GM23338 (cell line): Measurements from ENCODE around the gene LEO1. TPM values are rescaled to one million over a fixed set of nuclear protein-coding genes. Genes with fewer than 3 reads are reported as not detected.
A peak's percentile ranks its signal among the peaks of the same experiment; 100 is the strongest.

Experiments
- ATAC-seq: fragments of 200-7000 bp; cut with Tn5 transposase; 3 replicates; pipeline ENCODE4 v1.9.1; 2020
- DNase-seq: peaks from one replicate; pipeline ENCODE4 v3.0.0-alpha.2; 2015; ENCODE audit warnings: low spot score
- H2AFZ ChIP-seq: fragments of 200-600 bp; sonication (generic); 2 replicates; pipeline ENCODE4 v1.8.0; 2016; ENCODE audit warnings: antibody characterized with exemption, mild to moderate bottlenecking, moderate library complexity
- H3F3A ChIP-seq: fragments of 200-600 bp; sonication (generic); replicated peaks from 2 replicates; pipeline ENCODE4 v1.8.0; 2017; ENCODE audit warnings: antibody characterized with exemption, mixed run types, low read depth
- H3K27ac ChIP-seq: fragments of 200-600 bp; sonication (generic); 2 replicates; pipeline ENCODE4 v1.6.1; 2016; ENCODE audit warnings: low read depth
- H3K27me3 ChIP-seq: fragments of 200-600 bp; sonication (generic); 2 replicates; pipeline ENCODE4 v1.8.0; 2016; ENCODE audit warnings: mild to moderate bottlenecking, mixed run types, moderate library complexity; ENCODE audit not compliant: insufficient read depth
- H3K36me3 ChIP-seq: fragments of 200-600 bp; sonication (generic); 2 replicates; pipeline ENCODE4 v1.8.0; 2016; ENCODE audit warnings: mild to moderate bottlenecking; ENCODE audit not compliant: insufficient read depth
- H3K4me1 ChIP-seq: fragments of 200-600 bp; sonication (generic); 2 replicates; pipeline ENCODE4 v1.8.0; 2016; ENCODE audit warnings: mild to moderate bottlenecking, moderate library complexity; ENCODE audit not compliant: insufficient read depth
- H3K4me2 ChIP-seq: fragments of 200-600 bp; sonication (generic); 2 replicates; pipeline ENCODE4 v1.7.1; 2017; ENCODE audit warnings: mixed run types
- H3K4me3 ChIP-seq: fragments of 200-600 bp; sonication (generic); 2 replicates; pipeline ENCODE4 v1.6.1; 2016; ENCODE audit warnings: mixed run types
- H3K79me2 ChIP-seq: fragments of 200-600 bp; sonication (generic); replicated peaks from 2 replicates; pipeline ENCODE4 v1.8.0; 2017; ENCODE audit warnings: mild to moderate bottlenecking; ENCODE audit not compliant: insufficient read depth
- H3K9me2 ChIP-seq: fragments of 200-600 bp; sonication (generic); 2 replicates; pipeline ENCODE4 v1.8.0; 2017; ENCODE audit not compliant: insufficient read depth
- H4K20me1 ChIP-seq: fragments of 200-600 bp; sonication (generic); replicated peaks from 2 replicates; pipeline ENCODE4 v1.8.0; 2017; ENCODE audit warnings: mild to moderate bottlenecking; ENCODE audit not compliant: insufficient read depth
- H3K27ac Mint-ChIP-seq: 2 replicates; pipeline ENCODE4 v1.8.0; 2020; ENCODE audit warnings: inconsistent platforms, mild to moderate bottlenecking, moderate library complexity, mixed read lengths
- H3K27me3 Mint-ChIP-seq: 3 replicates; pipeline ENCODE4 v1.8.0; 2022; ENCODE audit warnings: low read depth, mild to moderate bottlenecking, moderate library complexity, mixed read lengths, inconsistent platforms; ENCODE audit not compliant: insufficient read depth, poor library complexity
- H3K36me3 Mint-ChIP-seq: 3 replicates; pipeline ENCODE4 v1.8.0; 2021; ENCODE audit warnings: low read depth, mild to moderate bottlenecking, inconsistent platforms, moderate library complexity, mixed read lengths
- H3K4me1 Mint-ChIP-seq: 3 replicates; pipeline ENCODE4 v1.8.0; 2020; ENCODE audit warnings: mild to moderate bottlenecking, inconsistent platforms, mixed read lengths
- H3K4me3 Mint-ChIP-seq: 3 replicates; pipeline ENCODE4 v1.8.0; 2021; ENCODE audit warnings: moderate library complexity, mild to moderate bottlenecking, inconsistent platforms, mixed read lengths
- H3K9me3 Mint-ChIP-seq: 3 replicates; pipeline ENCODE4 v1.8.0; 2020; ENCODE audit warnings: moderate library complexity, mild to moderate bottlenecking, inconsistent platforms, mixed read lengths
- CREB1 ChIP-seq: fragments of 250-450 bp; sonication (Bioruptor Pico); IDR thresholded peaks from 2 replicates; pipeline ENCODE4 v1.5.0; 2020; ENCODE audit warnings: low read depth, mild to moderate bottlenecking, moderate library complexity
- CTCF ChIP-seq, 2 experiments: fragments of 200-600 bp in 1 of 2; sonication (generic) in 1 of 2; conservative IDR thresholded peaks; 2 replicates each; pipeline versions ENCODE4 v1.5.1 to v1.6.1; 2016 to 2017; ENCODE audit warnings: antibody characterized with exemption in 2 of 2, low read depth in 2 of 2, mild to moderate bottlenecking in 2 of 2, moderate library complexity in 1 of 2
- EZH2 ChIP-seq: fragments of 200-600 bp; sonication (generic); IDR thresholded peaks from one replicate; pipeline ENCODE4 v1.8.0; 2017; ENCODE audit warnings: antibody characterized with exemption, mild to moderate bottlenecking, low read depth; ENCODE audit not compliant: unreplicated experiment
- POLR2AphosphoS5 ChIP-seq: IDR thresholded peaks from 2 replicates; pipeline ENCODE4 v1.6.1; 2016; ENCODE audit warnings: antibody characterized with exemption, low read depth
- STAT1 ChIP-seq: IDR thresholded peaks from one replicate; pipeline ENCODE4 v1.6.1; 2016; ENCODE audit warnings: antibody characterized with exemption; ENCODE audit not compliant: unreplicated experiment
- ZNF331 ChIP-seq: fragments of 250-450 bp; sonication (Bioruptor Pico); IDR thresholded peaks from 2 replicates; pipeline ENCODE4 v1.5.0; 2020; ENCODE audit warnings: low read depth, mild to moderate bottlenecking, moderate library complexity
- ZNF462 ChIP-seq: fragments of 250-450 bp; sonication (Bioruptor Pico); IDR thresholded peaks from 2 replicates; pipeline ENCODE4 v1.5.0; 2020; ENCODE audit warnings: mild to moderate bottlenecking, moderate library complexity
- polyA plus RNA-seq: library from polyadenylated mRNA; unstranded; fragments of >200 nt; fragmentation: Nextera tagmentation; extraction: Ambion mirVana; gene quantifications from 2 replicates; pipeline ENCODE4 v1.2.1, GENCODE V29; 2016
- total RNA-seq: library from RNA; depleted of rRNA; stranded (reverse); fragments of >200 nt; shearing (Covaris generic); gene quantifications from 2 replicates; pipeline ENCODE4 v1.2.3, GENCODE V29; 2014
- TF ChIP-seq, protein P1 (sequence below): IDR thresholded peaks from 2 replicates; pipeline ENCODE4 v1.6.1; 2016; ENCODE audit warnings: antibody characterized with exemption

The LEO1 gene
- total and polyA plus RNA-seq, 2 experiments from 2014 or later: 41.4 to 55.6 TPM

- Histone ChIP-seq H4K20me1 (peaks cover 9% of the 10 kb centered on the region; the same call in 1 of the 2 replicates), H3K36me3 (peaks cover 7% of the 10 kb centered on the region), H3K9me2 (no peaks in the 10 kb centered on the region), H3K27me3 (no peaks in the 10 kb centered on the region), H3K4me2 (no peak overlapping the region), H3F3A (0 out of 2 replicates have a peak, but pooled peaks cover 3% of the 10 kb centered on the region), H3K27ac (peak overlapping the region; percentile 18; the same call in 1 of the 2 replicates), H2AFZ (no peak overlapping the region), H3K4me1 (peaks cover 3% of the 10 kb centered on the region), H3K79me2 (no peaks in the 10 kb centered on the region), H3K4me3 (no peak overlapping the region)
- Mint-ChIP-seq H3K4me1 (peaks cover 8% of the 10 kb centered on the region; the same call in 2 of the 3 replicates), H3K27me3 (peaks cover 9% of the 10 kb centered on the region), H3K9me3 (no peaks in the 10 kb centered on the region), H3K4me3 (peak overlapping the region; percentile 75), H3K27ac (no peak overlapping the region), H3K36me3 (peaks cover 19% of the 10 kb centered on the region)
- peak; percentile 77 for ATAC-seq
- peak; percentile 51 for DNase-seq
- TF ChIP-seq POLR2AphosphoS5 (no peak), CREB1 (CRISPR knock-in tag) (no peak), CTCF (conservative IDR thresholded peaks at IDR 0.05; ENCODE audit: low read depth in 2 of 2) (peak; percentile 54 to 56), ZNF331 (CRISPR knock-in tag) (no peak)
Measured at GRCh38 chr15:51936105-51936478, 35.5 kb downstream of the LEO1 start.

GRCh38 chr15:51935466-51936104 is 36.0 kb downstream of the LEO1 start:
- no peak overlapping the region for H3K4me3 ChIP-seq

More at GRCh38 chr15:51935466-51936104, 36.0 kb downstream of the LEO1 start:
- Mint-ChIP-seq H3K4me3 (peak overlapping the region; percentile 75), H3K9me3 (no peaks in the 10 kb centered on the region), H3K36me3 (peaks cover 19% of the 10 kb centered on the region), H3K4me1 (peaks cover 12% of the 10 kb centered on the region), H3K27ac (no peak overlapping the region), H3K27me3 (peaks cover 9% of the 10 kb centered on the region)
- DNase-seq (no peak), ATAC-seq (no peak)
- H3K4me2 ChIP-seq: no peak overlapping the region
- no peaks in the 10 kb centered on the region for H3K79me2 ChIP-seq
- peaks cover 1% of the 10 kb centered on the region; the same call in 1 of the 2 replicates for H3K9me2 ChIP-seq
- 0 out of 2 replicates have a peak, but pooled peaks cover 3% of the 10 kb centered on the region for H3F3A ChIP-seq
- H3K27ac ChIP-seq: peak overlapping the region; percentile 18; the same call in 1 of the 2 replicates
- no peaks in the 10 kb centered on the region for H3K27me3 ChIP-seq
- H4K20me1 ChIP-seq: peaks cover 9% of the 10 kb centered on the region; the same call in 1 of the 2 replicates
- peaks cover 7% of the 10 kb centered on the region for H3K36me3 ChIP-seq
- no peak for TF ChIP-seq ZNF462 (CRISPR knock-in tag)
- no peak for TF ChIP-seq CREB1 (CRISPR knock-in tag)
- TF ChIP-seq EZH2: no peak
- TF ChIP-seq, protein P1, sequence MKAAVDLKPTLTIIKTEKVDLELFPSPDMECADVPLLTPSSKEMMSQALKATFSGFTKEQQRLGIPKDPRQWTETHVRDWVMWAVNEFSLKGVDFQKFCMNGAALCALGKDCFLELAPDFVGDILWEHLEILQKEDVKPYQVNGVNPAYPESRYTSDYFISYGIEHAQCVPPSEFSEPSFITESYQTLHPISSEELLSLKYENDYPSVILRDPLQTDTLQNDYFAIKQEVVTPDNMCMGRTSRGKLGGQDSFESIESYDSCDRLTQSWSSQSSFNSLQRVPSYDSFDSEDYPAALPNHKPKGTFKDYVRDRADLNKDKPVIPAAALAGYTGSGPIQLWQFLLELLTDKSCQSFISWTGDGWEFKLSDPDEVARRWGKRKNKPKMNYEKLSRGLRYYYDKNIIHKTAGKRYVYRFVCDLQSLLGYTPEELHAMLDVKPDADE: no peak
- TF ChIP-seq STAT1: no peak
- H2AFZ ChIP-seq: no peak overlapping the region
- H3K4me1 ChIP-seq: peaks cover 8% of the 10 kb centered on the region
